WTC11 (cell line): ENCODE results near the gene NLE1. TPM values are rescaled to one million over a fixed set of nuclear protein-coding genes. Genes with fewer than 3 reads are reported as not detected.

Experiments used
- ATAC-seq: fragments of 200-7000 bp; cut with Tn5 transposase; 2 replicates; pipeline ENCODE4 v1.10.0; 2021; ENCODE audit warnings: mild to moderate bottlenecking, moderate library complexity
- CTCF ChIA-PET: fragments of 300-600 bp; sonication (Branson Sonifier 250); formaldehyde crosslinking; loops from one replicate; lab custom pipeline; 2021; ENCODE audit warnings: antibody characterized with exemption; lab: Charles Lee
- POLR2A ChIA-PET: fragments of 350-600 bp; sonication (Branson Sonifier 250); formaldehyde crosslinking; loops from one replicate; lab custom pipeline; 2021; ENCODE audit warnings: antibody characterized with exemption; lab: Charles Lee
- DNase-seq: peaks from one replicate; pipeline ENCODE4 v3.0.0; 2021; ENCODE audit warnings: low spot score
- H3K27ac Mint-ChIP-seq: 2 replicates; pipeline ENCODE4 v1.8.0; 2021; ENCODE audit warnings: mixed read lengths
- H3K27me3 Mint-ChIP-seq: 2 replicates; pipeline ENCODE4 v1.8.0; 2021; ENCODE audit warnings: low read depth, mild to moderate bottlenecking, moderate library complexity, mixed read lengths
- H3K36me3 Mint-ChIP-seq: 2 replicates; pipeline ENCODE4 v1.8.0; 2021; ENCODE audit warnings: mixed read lengths
- H3K4me1 Mint-ChIP-seq: 2 replicates; pipeline ENCODE4 v1.8.0; 2022; ENCODE audit warnings: mixed read lengths
- H3K4me3 Mint-ChIP-seq: 2 replicates; pipeline ENCODE4 v1.8.0; 2021; ENCODE audit warnings: mild to moderate bottlenecking, moderate library complexity, mixed read lengths
- H3K9me3 Mint-ChIP-seq: 2 replicates; pipeline ENCODE4 v1.8.0; 2021; ENCODE audit warnings: mixed read lengths
- ELF4 ChIP-seq: sonication (generic); formaldehyde crosslinking; IDR thresholded peaks from 2 replicates; pipeline ENCODE4 v1.8.1; 2022; ENCODE audit warnings: low read depth, mild to moderate bottlenecking, moderate library complexity, missing genetic modification reagents
- EMX1 ChIP-seq: fragments of 250-450 bp; sonication (Bioruptor Pico); IDR thresholded peaks from 2 replicates; pipeline ENCODE4 v1.8.0; 2021; ENCODE audit warnings: mild to moderate bottlenecking
- MXD4 ChIP-seq: fragments of 250-450 bp; sonication (Bioruptor Pico); IDR thresholded peaks from 2 replicates; pipeline ENCODE4 v1.8.0; 2021; ENCODE audit warnings: mild to moderate bottlenecking, moderate library complexity, borderline replicate concordance
- NFATC4 ChIP-seq: fragments of 250-450 bp; sonication (Bioruptor Pico); IDR thresholded peaks from 2 replicates; pipeline ENCODE4 v1.9.0; 2021; ENCODE audit warnings: mild to moderate bottlenecking
- NFE2L1 ChIP-seq: sonication (generic); formaldehyde crosslinking; IDR thresholded peaks from 2 replicates; pipeline ENCODE4 v1.8.1; 2023; ENCODE audit warnings: missing genetic modification reagents
- NR1H2 ChIP-seq: sonication (generic); formaldehyde crosslinking; IDR thresholded peaks from 2 replicates; pipeline ENCODE4 v1.9.0; 2021; ENCODE audit warnings: mild to moderate bottlenecking, moderate library complexity, missing genetic modification reagents
- TEAD4 ChIP-seq: sonication (generic); formaldehyde crosslinking; IDR thresholded peaks from 2 replicates; pipeline ENCODE4 v1.8.0; 2022; ENCODE audit warnings: mild to moderate bottlenecking, missing genetic modification reagents
- ZBTB21 ChIP-seq: sonication (generic); formaldehyde crosslinking; IDR thresholded peaks from 2 replicates; pipeline ENCODE4 v1.8.1; 2023; ENCODE audit warnings: mild to moderate bottlenecking, missing genetic modification reagents, borderline replicate concordance
- ZNF232 ChIP-seq: sonication (generic); formaldehyde crosslinking; IDR thresholded peaks from 2 replicates; pipeline ENCODE4 v1.8.0; 2022; ENCODE audit warnings: mild to moderate bottlenecking, missing genetic modification reagents
- ZNF423 ChIP-seq: fragments of 250-450 bp; sonication (Bioruptor Pico); IDR thresholded peaks from 2 replicates; pipeline ENCODE4 v2.1.2; 2022; ENCODE audit warnings: mild to moderate bottlenecking, moderate library complexity
- total RNA-seq: library from RNA; stranded (reverse); gene quantifications from 3 replicates; pipeline ENCODE4 v1.2.3, GENCODE V29; 2021
- TF ChIP-seq, protein P1 (sequence below): fragments of 250-450 bp; sonication (Bioruptor Pico); IDR thresholded peaks from 2 replicates; pipeline ENCODE4 v1.9.0; 2021; ENCODE audit warnings: mild to moderate bottlenecking
- TF ChIP-seq, protein P2 (sequence below): sonication (generic); formaldehyde crosslinking; IDR thresholded peaks from 2 replicates; pipeline ENCODE4 v1.8.0; 2023; ENCODE audit warnings: missing genetic modification reagents, mild to moderate bottlenecking, borderline replicate concordance
- TF ChIP-seq, protein P3 (sequence below): fragments of 250-450 bp; sonication (Bioruptor Pico); IDR thresholded peaks from 2 replicates; pipeline ENCODE4 v2.1.2; 2022; ENCODE audit warnings: mild to moderate bottlenecking, moderate library complexity
- TF ChIP-seq, protein P4 (sequence below): sonication (generic); formaldehyde crosslinking; IDR thresholded peaks from 2 replicates; pipeline ENCODE4 v1.8.0; 2023; ENCODE audit warnings: missing genetic modification reagents
- TF ChIP-seq, protein P5 (sequence below): sonication (generic); formaldehyde crosslinking; IDR thresholded peaks from 2 replicates; pipeline ENCODE4 v1.8.1; 2022; ENCODE audit warnings: low read depth, mild to moderate bottlenecking, moderate library complexity, missing genetic modification reagents, borderline replicate concordance
- TF ChIP-seq, protein P6 (sequence below): sonication (generic); formaldehyde crosslinking; IDR thresholded peaks from 2 replicates; pipeline ENCODE4 v1.8.0; 2023; ENCODE audit warnings: mild to moderate bottlenecking, missing genetic modification reagents

The NLE1 gene
- total RNA-seq, 1 experiment from 2014 or later = 52.2 TPM

DNA sequence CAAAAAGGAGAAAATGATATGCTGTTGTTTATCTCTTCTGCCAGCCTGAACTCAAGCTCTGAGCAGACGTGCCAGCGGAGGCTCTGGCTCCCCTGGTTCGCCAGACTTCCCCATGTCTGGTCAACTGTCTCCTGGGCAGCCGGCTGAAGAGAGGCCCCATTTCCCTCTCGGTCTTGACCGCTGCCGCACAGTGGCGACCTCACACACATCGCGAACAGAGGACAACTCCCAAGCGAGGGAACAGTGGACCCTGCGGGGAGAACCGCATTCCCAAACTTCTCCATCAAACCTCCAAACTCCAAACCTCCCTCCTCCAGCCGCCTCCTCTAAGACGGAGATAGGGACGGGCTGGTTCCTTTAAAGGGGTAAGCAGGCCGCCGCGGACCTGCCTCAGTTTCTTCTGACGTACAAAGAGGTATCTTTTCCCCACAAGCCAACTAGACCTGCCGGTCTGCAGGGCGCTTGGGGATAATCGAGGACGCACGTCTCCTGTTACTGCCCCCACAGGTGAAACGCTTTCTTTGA is 53.7 kb downstream of the NLE1 start:
- DNase-seq = peak; percentile 50
- ChIA-PET CTCF (no interaction called here), POLR2A (no interaction called here)
- peaks cover 4% of the 10 kb centered on the region for H3K27me3 Mint-ChIP-seq
- no peak for TF ChIP-seq NFE2L1 (CRISPR knock-in tag)
- TF ChIP-seq, protein P1, sequence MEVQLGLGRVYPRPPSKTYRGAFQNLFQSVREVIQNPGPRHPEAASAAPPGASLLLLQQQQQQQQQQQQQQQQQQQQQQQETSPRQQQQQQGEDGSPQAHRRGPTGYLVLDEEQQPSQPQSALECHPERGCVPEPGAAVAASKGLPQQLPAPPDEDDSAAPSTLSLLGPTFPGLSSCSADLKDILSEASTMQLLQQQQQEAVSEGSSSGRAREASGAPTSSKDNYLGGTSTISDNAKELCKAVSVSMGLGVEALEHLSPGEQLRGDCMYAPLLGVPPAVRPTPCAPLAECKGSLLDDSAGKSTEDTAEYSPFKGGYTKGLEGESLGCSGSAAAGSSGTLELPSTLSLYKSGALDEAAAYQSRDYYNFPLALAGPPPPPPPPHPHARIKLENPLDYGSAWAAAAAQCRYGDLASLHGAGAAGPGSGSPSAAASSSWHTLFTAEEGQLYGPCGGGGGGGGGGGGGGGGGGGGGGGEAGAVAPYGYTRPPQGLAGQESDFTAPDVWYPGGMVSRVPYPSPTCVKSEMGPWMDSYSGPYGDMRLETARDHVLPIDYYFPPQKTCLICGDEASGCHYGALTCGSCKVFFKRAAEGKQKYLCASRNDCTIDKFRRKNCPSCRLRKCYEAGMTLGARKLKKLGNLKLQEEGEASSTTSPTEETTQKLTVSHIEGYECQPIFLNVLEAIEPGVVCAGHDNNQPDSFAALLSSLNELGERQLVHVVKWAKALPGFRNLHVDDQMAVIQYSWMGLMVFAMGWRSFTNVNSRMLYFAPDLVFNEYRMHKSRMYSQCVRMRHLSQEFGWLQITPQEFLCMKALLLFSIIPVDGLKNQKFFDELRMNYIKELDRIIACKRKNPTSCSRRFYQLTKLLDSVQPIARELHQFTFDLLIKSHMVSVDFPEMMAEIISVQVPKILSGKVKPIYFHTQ (CRISPR knock-in tag) = no peak
- TF ChIP-seq, protein P2, sequence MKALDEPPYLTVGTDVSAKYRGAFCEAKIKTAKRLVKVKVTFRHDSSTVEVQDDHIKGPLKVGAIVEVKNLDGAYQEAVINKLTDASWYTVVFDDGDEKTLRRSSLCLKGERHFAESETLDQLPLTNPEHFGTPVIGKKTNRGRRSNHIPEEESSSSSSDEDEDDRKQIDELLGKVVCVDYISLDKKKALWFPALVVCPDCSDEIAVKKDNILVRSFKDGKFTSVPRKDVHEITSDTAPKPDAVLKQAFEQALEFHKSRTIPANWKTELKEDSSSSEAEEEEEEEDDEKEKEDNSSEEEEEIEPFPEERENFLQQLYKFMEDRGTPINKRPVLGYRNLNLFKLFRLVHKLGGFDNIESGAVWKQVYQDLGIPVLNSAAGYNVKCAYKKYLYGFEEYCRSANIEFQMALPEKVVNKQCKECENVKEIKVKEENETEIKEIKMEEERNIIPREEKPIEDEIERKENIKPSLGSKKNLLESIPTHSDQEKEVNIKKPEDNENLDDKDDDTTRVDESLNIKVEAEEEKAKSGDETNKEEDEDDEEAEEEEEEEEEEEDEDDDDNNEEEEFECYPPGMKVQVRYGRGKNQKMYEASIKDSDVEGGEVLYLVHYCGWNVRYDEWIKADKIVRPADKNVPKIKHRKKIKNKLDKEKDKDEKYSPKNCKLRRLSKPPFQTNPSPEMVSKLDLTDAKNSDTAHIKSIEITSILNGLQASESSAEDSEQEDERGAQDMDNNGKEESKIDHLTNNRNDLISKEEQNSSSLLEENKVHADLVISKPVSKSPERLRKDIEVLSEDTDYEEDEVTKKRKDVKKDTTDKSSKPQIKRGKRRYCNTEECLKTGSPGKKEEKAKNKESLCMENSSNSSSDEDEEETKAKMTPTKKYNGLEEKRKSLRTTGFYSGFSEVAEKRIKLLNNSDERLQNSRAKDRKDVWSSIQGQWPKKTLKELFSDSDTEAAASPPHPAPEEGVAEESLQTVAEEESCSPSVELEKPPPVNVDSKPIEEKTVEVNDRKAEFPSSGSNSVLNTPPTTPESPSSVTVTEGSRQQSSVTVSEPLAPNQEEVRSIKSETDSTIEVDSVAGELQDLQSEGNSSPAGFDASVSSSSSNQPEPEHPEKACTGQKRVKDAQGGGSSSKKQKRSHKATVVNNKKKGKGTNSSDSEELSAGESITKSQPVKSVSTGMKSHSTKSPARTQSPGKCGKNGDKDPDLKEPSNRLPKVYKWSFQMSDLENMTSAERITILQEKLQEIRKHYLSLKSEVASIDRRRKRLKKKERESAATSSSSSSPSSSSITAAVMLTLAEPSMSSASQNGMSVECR (CRISPR knock-in tag) = no peak
- no peak for TF ChIP-seq ZBTB21 (CRISPR knock-in tag)
- H3K4me3 Mint-ChIP-seq = peak overlapping the region; percentile 87
- no peaks in the 10 kb centered on the region for H3K36me3 Mint-ChIP-seq
- peak; percentile 12 for ATAC-seq
- peaks cover 48% of the 10 kb centered on the region for H3K4me1 Mint-ChIP-seq
- no peaks in the 10 kb centered on the region for H3K9me3 Mint-ChIP-seq
- peak overlapping the region; percentile 78 for H3K27ac Mint-ChIP-seq

DNA sequence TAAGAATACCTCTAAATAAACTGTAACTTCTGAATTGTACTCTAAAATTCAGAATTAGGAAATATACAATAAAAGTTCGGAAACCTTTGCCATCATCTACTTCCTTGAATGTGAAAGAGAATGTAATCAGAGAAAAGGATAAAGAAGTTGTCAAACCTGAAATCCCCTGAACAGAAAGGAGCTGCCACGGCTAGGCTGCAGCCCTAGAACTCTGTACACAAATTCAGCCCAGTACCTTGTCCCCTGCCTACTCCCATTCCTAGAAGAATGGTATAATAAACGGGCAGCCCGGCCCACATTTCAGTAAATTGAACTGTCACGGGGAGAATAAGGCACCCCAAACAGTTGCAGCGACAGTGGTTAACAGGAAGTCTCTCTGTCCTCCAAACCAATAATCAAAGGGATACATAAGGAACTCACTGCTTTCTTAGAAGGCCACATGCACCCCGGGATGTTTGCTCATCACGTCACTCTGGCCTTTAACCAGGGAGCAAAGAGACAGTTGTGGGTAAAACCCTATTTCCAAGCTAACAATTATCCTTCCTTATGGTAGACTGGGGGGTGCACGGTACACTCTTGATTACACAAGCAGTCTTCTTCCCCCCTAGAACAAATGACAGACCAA is 54.3 kb downstream of the NLE1 start:
- Mint-ChIP-seq H3K4me1 (peaks cover 54% of the 10 kb centered on the region), H3K27me3 (peaks cover 4% of the 10 kb centered on the region), H3K4me3 (peak overlapping the region; percentile 87), H3K36me3 (no peaks in the 10 kb centered on the region)
- CTCF ChIA-PET = no interaction called here
- ATAC-seq (no peak), DNase-seq (no peak)
- POLR2A ChIA-PET = no interaction called here
- no peak for TF ChIP-seq TEAD4 (CRISPR knock-in tag)
- no peak for TF ChIP-seq NR1H2 (CRISPR knock-in tag)
- no peak for TF ChIP-seq ZNF423
- TF ChIP-seq ELF4 (CRISPR knock-in tag) = no peak
- TF ChIP-seq MXD4 (CRISPR knock-in tag) = no peak
- TF ChIP-seq EMX1 (CRISPR knock-in tag) = no peak
- TF ChIP-seq, all 79 proteins: peak for 0
- no peaks in the 10 kb centered on the region for H3K9me3 Mint-ChIP-seq
- no peak overlapping the region for H3K27ac Mint-ChIP-seq

DNA sequence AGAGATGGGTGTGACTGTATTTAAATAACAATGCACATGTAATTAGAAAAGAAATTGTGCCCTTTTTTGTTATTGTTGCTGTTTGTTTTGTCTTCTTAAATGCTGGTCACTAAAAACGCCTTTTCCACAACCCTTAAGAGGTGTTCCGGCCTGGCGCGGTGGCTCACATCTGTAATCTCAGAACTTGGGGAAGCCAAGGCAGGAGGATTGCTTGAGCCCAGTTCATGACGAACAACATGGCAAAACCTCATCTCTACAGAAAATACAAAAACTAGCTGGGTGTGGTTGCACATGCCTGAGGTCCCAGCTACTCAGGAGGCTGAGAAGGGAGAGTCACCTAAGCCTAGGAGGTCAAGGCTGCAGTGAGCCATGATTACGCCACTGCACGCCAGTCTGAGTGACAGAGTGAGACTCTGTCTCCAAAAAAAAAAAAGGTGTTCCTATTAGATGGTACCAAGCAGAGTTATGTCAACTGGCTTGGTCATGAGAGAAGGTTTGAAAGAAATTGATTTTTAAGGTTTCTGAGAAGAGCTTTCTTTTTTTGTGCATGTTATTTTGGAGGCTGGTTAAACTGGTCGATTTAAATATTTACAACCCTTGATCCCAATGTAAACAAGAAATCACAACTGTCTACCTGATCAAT is 55.1 kb downstream of the NLE1 start:
- Mint-ChIP-seq H3K36me3 (no peaks in the 10 kb centered on the region), H3K9me3 (no peaks in the 10 kb centered on the region), H3K4me1 (peaks cover 61% of the 10 kb centered on the region), H3K4me3 (peak overlapping the region; percentile 87), H3K27me3 (peaks cover 4% of the 10 kb centered on the region), H3K27ac (peak overlapping the region; percentile 61; the same call in 1 of the 2 replicates)
- no peak for DNase-seq
- ChIA-PET POLR2A (no interaction called here), CTCF (interaction anchor here (2.2 kb wide), 1 partner anchor 23 kb away, joined by 9 read pairs; the partner anchor contains the start of gene RFFL)
- ATAC-seq = no peak
- TF ChIP-seq, protein P3, sequence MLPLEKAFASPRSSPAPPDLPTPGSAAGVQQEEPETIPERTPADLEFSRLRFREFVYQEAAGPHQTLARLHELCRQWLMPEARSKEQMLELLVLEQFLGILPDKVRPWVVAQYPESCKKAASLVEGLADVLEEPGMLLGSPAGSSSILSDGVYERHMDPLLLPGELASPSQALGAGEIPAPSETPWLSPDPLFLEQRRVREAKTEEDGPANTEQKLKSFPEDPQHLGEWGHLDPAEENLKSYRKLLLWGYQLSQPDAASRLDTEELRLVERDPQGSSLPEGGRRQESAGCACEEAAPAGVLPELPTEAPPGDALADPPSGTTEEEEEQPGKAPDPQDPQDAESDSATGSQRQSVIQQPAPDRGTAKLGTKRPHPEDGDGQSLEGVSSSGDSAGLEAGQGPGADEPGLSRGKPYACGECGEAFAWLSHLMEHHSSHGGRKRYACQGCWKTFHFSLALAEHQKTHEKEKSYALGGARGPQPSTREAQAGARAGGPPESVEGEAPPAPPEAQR (CRISPR knock-in tag) = no peak
- TF ChIP-seq, protein P4, sequence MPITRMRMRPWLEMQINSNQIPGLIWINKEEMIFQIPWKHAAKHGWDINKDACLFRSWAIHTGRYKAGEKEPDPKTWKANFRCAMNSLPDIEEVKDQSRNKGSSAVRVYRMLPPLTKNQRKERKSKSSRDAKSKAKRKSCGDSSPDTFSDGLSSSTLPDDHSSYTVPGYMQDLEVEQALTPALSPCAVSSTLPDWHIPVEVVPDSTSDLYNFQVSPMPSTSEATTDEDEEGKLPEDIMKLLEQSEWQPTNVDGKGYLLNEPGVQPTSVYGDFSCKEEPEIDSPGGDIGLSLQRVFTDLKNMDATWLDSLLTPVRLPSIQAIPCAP (CRISPR knock-in tag) = no peak
- TF ChIP-seq, protein P5, sequence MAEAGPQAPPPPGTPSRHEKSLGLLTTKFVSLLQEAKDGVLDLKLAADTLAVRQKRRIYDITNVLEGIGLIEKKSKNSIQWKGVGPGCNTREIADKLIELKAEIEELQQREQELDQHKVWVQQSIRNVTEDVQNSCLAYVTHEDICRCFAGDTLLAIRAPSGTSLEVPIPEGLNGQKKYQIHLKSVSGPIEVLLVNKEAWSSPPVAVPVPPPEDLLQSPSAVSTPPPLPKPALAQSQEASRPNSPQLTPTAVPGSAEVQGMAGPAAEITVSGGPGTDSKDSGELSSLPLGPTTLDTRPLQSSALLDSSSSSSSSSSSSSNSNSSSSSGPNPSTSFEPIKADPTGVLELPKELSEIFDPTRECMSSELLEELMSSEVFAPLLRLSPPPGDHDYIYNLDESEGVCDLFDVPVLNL = no peak
- TF ChIP-seq, protein P6, sequence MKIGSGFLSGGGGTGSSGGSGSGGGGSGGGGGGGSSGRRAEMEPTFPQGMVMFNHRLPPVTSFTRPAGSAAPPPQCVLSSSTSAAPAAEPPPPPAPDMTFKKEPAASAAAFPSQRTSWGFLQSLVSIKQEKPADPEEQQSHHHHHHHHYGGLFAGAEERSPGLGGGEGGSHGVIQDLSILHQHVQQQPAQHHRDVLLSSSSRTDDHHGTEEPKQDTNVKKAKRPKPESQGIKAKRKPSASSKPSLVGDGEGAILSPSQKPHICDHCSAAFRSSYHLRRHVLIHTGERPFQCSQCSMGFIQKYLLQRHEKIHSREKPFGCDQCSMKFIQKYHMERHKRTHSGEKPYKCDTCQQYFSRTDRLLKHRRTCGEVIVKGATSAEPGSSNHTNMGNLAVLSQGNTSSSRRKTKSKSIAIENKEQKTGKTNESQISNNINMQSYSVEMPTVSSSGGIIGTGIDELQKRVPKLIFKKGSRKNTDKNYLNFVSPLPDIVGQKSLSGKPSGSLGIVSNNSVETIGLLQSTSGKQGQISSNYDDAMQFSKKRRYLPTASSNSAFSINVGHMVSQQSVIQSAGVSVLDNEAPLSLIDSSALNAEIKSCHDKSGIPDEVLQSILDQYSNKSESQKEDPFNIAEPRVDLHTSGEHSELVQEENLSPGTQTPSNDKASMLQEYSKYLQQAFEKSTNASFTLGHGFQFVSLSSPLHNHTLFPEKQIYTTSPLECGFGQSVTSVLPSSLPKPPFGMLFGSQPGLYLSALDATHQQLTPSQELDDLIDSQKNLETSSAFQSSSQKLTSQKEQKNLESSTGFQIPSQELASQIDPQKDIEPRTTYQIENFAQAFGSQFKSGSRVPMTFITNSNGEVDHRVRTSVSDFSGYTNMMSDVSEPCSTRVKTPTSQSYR = no peak
- TF ChIP-seq ZNF232 (CRISPR knock-in tag) (no peak), NFATC4 (CRISPR knock-in tag) (no peak)
